Neural progenitor cell (in vitro differentiated cells): Measurements from ENCODE around the gene EFCAB11. TPM values are rescaled to one million over a fixed set of nuclear protein-coding genes. Genes with fewer than 3 reads are reported as not detected.

ENCODE experiments used
- DNase-seq: peaks from one replicate; pipeline ENCODE4 v3.0.0-alpha.2; 2016; ENCODE audit warnings: low spot score
- H2AFZ ChIP-seq: fragments of 200-600 bp; sonication (generic); replicated peaks from 2 replicates; pipeline ENCODE4 v1.6.1; 2016; ENCODE audit warnings: antibody characterized with exemption
- H3F3A ChIP-seq: fragments of 200-600 bp; sonication (generic); 2 replicates; pipeline ENCODE4 v1.6.1; 2016; ENCODE audit warnings: antibody characterized with exemption, low read depth
- H3K27ac ChIP-seq: fragments of 200-600 bp; sonication (generic); 2 replicates; pipeline ENCODE4 v1.5.1; 2016; ENCODE audit warnings: mild to moderate bottlenecking
- H3K27me3 ChIP-seq: fragments of 200-600 bp; sonication (generic); 2 replicates; pipeline ENCODE4 v1.6.1; 2016; ENCODE audit warnings: mild to moderate bottlenecking, moderate library complexity
- H3K36me3 ChIP-seq: fragments of 200-600 bp; sonication (generic); 2 replicates; pipeline ENCODE4 v1.5.1; 2016
- H3K4me1 ChIP-seq: fragments of 200-600 bp; sonication (generic); 2 replicates; pipeline ENCODE4 v1.6.1; 2016; ENCODE audit warnings: mixed run types
- H3K4me2 ChIP-seq: fragments of 200-600 bp; sonication (generic); 2 replicates; pipeline ENCODE4 v1.6.1; 2016
- H3K4me3 ChIP-seq: fragments of 200-600 bp; sonication (generic); 2 replicates; pipeline ENCODE4 v1.5.1; 2016
- H3K79me2 ChIP-seq: fragments of 200-600 bp; sonication (generic); 2 replicates; pipeline ENCODE4 v1.6.1; 2016; ENCODE audit warnings: low read depth
- H3K9ac ChIP-seq: fragments of 200-600 bp; sonication (generic); 2 replicates; pipeline ENCODE4 v1.6.1; 2016
- H3K9me3 ChIP-seq: fragments of 200-600 bp; sonication (generic); 2 replicates; pipeline ENCODE4 v1.5.1; 2016; ENCODE audit warnings: low read depth
- H4K20me1 ChIP-seq: fragments of 200-600 bp; sonication (generic); 2 replicates; pipeline ENCODE4 v1.6.1; 2016; ENCODE audit warnings: low read depth
- H3K27ac Mint-ChIP-seq: 3 replicates; pipeline ENCODE4 v1.8.0; 2021; ENCODE audit warnings: mixed read lengths
- H3K27me3 Mint-ChIP-seq: 2 replicates; pipeline ENCODE4 v1.8.0; 2022; ENCODE audit warnings: low read depth, mild to moderate bottlenecking, inconsistent platforms, moderate library complexity, mixed read lengths; ENCODE audit not compliant: insufficient read depth
- H3K36me3 Mint-ChIP-seq: 3 replicates; pipeline ENCODE4 v1.8.0; 2021; ENCODE audit warnings: mixed read lengths
- H3K4me1 Mint-ChIP-seq: 3 replicates; pipeline ENCODE4 v1.8.0; 2021; ENCODE audit warnings: mixed read lengths
- H3K4me3 Mint-ChIP-seq: 3 replicates; pipeline ENCODE4 v1.8.0; 2021; ENCODE audit warnings: mild to moderate bottlenecking, moderate library complexity, mixed read lengths
- H3K9me3 Mint-ChIP-seq: 3 replicates; pipeline ENCODE4 v1.8.0; 2020; ENCODE audit warnings: mixed read lengths
- EZH2 ChIP-seq: fragments of 200-600 bp; sonication (generic); IDR thresholded peaks from 2 replicates; pipeline ENCODE4 v1.6.1; 2017; ENCODE audit warnings: antibody characterized with exemption, mild to moderate bottlenecking, moderate library complexity
- EZH2phosphoT487 ChIP-seq: fragments of 200-600 bp; sonication (generic); IDR thresholded peaks from 2 replicates; pipeline ENCODE4 v1.6.1; 2017; ENCODE audit warnings: antibody characterized with exemption
- total RNA-seq: library from RNA; depleted of rRNA; stranded (reverse); fragments of >200 nt; gene quantifications from 2 replicates; pipeline ENCODE4 v1.2.3, GENCODE V29; 2015; ENCODE audit warnings: low replicate concordance
- TF ChIP-seq, protein P1 (sequence below): fragments of 200-600 bp; sonication (generic); IDR thresholded peaks from 2 replicates; pipeline ENCODE4 v1.5.1; 2017; ENCODE audit warnings: antibody characterized with exemption, mild to moderate bottlenecking

EFCAB11 gene
- total RNA-seq, 1 donor from 2014 or later = 27.6 TPM

- no peak overlapping the region for H2AFZ ChIP-seq
- TF ChIP-seq, protein P1, sequence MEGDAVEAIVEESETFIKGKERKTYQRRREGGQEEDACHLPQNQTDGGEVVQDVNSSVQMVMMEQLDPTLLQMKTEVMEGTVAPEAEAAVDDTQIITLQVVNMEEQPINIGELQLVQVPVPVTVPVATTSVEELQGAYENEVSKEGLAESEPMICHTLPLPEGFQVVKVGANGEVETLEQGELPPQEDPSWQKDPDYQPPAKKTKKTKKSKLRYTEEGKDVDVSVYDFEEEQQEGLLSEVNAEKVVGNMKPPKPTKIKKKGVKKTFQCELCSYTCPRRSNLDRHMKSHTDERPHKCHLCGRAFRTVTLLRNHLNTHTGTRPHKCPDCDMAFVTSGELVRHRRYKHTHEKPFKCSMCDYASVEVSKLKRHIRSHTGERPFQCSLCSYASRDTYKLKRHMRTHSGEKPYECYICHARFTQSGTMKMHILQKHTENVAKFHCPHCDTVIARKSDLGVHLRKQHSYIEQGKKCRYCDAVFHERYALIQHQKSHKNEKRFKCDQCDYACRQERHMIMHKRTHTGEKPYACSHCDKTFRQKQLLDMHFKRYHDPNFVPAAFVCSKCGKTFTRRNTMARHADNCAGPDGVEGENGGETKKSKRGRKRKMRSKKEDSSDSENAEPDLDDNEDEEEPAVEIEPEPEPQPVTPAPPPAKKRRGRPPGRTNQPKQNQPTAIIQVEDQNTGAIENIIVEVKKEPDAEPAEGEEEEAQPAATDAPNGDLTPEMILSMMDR = no peak
- TF ChIP-seq EZH2 (no peak), EZH2phosphoT487 (no peak)
- no peak overlapping the region for H3K4me2 ChIP-seq
- no peaks in the 10 kb centered on the region for H3K4me1 Mint-ChIP-seq
- H3K27me3 ChIP-seq = no peaks in the 10 kb centered on the region
- H3K36me3 ChIP-seq = no peaks in the 10 kb centered on the region
- no peak for DNase-seq
- no peaks in the 10 kb centered on the region for H3K4me1 ChIP-seq
- H3K9me3 Mint-ChIP-seq = no peaks in the 10 kb centered on the region
- H3K27ac ChIP-seq = no peak overlapping the region
- H3K27ac Mint-ChIP-seq = no peak overlapping the region
- H3K36me3 Mint-ChIP-seq = no peaks in the 10 kb centered on the region
- no peak overlapping the region for H3K9ac ChIP-seq
- no peaks in the 10 kb centered on the region for H3K79me2 ChIP-seq
- H3K27me3 Mint-ChIP-seq = no peaks in the 10 kb centered on the region
- no peaks in the 10 kb centered on the region for H3F3A ChIP-seq
- H4K20me1 ChIP-seq = no peaks in the 10 kb centered on the region
- H3K9me3 ChIP-seq = no peaks in the 10 kb centered on the region
- H3K4me3 Mint-ChIP-seq = no peak overlapping the region
- no peak overlapping the region for H3K4me3 ChIP-seq
Measured at GRCh38 chr14:89856871-89857345, 97.6 kb downstream of the EFCAB11 start.

DNA sequence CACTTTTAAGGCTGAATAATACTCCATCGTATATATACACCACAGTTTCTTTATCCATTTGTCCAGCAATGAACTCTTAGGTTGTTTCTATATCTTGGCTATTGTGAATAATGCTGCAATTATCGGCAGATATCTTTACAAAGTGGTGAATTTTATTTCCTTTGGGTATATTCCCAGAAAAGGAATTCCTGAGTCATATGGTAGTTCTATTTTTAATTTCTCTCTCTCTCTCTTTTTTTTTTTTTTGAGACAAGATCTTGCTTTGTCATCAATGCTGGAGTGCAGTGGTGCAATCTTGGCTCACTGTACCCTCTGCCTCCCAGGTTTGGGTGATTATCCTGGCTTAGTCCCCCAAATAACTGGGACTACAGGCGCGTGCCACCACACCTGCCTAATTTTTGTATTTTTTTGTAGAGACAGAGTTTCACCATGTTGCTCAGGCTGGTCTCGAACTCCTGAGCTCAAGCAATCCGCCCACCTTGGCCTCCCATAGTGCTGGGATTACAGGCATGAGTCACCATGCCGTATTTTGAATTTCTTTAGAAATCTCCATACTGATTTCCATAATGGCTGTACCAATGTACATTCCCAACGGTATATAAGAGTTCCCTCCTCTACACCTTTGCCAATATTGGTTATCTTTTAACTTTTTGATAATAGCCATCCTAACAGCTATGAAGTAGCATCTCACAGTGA lies 98.4 kb downstream of the EFCAB11 start:
- no peak for DNase-seq

GRCh38 chr14:89853936-89854693 lies 100.4 kb downstream of the EFCAB11 start:
- no peaks in the 10 kb centered on the region for H3K4me1 Mint-ChIP-seq
- no peak for DNase-seq

More for the DNA sequence above, 98.4 kb downstream of the EFCAB11 start:
- no peaks in the 10 kb centered on the region for H3K4me1 Mint-ChIP-seq
- Histone ChIP-seq H3K4me3 (no peak overlapping the region), H3K4me1 (no peaks in the 10 kb centered on the region), H3K27ac (no peak overlapping the region), H3K9ac (no peak overlapping the region), H3K36me3 (no peaks in the 10 kb centered on the region), H3K27me3 (no peaks in the 10 kb centered on the region), H3K9me3 (no peaks in the 10 kb centered on the region), H4K20me1 (no peaks in the 10 kb centered on the region), H3K79me2 (no peaks in the 10 kb centered on the region), H2AFZ (no peak overlapping the region), H3K4me2 (no peak overlapping the region), H3F3A (no peaks in the 10 kb centered on the region)
- H3K4me3 Mint-ChIP-seq = no peak overlapping the region
- TF ChIP-seq EZH2phosphoT487 (no peak), EZH2 (no peak)
- TF ChIP-seq, protein P1 = no peak
- no peak overlapping the region for H3K27ac Mint-ChIP-seq
- H3K36me3 Mint-ChIP-seq = no peaks in the 10 kb centered on the region
- no peaks in the 10 kb centered on the region for H3K9me3 Mint-ChIP-seq
- H3K27me3 Mint-ChIP-seq = no peaks in the 10 kb centered on the region

More at GRCh38 chr14:89853936-89854693, 100.4 kb downstream of the EFCAB11 start:
- Histone ChIP-seq H3K4me3 (no peak overlapping the region), H3K79me2 (no peaks in the 10 kb centered on the region), H3K27ac (no peak overlapping the region), H3K27me3 (no peaks in the 10 kb centered on the region), H4K20me1 (no peaks in the 10 kb centered on the region), H3K9ac (no peak overlapping the region), H2AFZ (no peak overlapping the region), H3F3A (no peaks in the 10 kb centered on the region), H3K9me3 (no peaks in the 10 kb centered on the region), H3K36me3 (no peaks in the 10 kb centered on the region), H3K4me2 (no peak overlapping the region), H3K4me1 (no peaks in the 10 kb centered on the region)
- H3K36me3 Mint-ChIP-seq = no peaks in the 10 kb centered on the region
- no peaks in the 10 kb centered on the region for H3K27me3 Mint-ChIP-seq
- H3K4me3 Mint-ChIP-seq = no peak overlapping the region
- H3K27ac Mint-ChIP-seq = no peak overlapping the region
- TF ChIP-seq EZH2 (no peak), EZH2phosphoT487 (no peak)
- TF ChIP-seq, protein P1 = no peak
- no peaks in the 10 kb centered on the region for H3K9me3 Mint-ChIP-seq
